NCI-H510A treated with DMSO at 0.1 percent for 48 hours (cell line): ENCODE measurements around the gene SURF6.
"Not testable (repeated sequence)": the region's sequence is repeated elsewhere in the genome, so short reads cannot be mapped to it uniquely, and the experiment has no call there.

Experiments used
- DNase-seq: peaks from one replicate; lab custom pipeline; 2025; lab: John Stamatoyannopoulos, UW

The SURF6 gene

GRCh38 chr9:133327834-133328484 is 8.0 kb downstream of the SURF6 start:
- no peak for DNase-seq

DNA sequence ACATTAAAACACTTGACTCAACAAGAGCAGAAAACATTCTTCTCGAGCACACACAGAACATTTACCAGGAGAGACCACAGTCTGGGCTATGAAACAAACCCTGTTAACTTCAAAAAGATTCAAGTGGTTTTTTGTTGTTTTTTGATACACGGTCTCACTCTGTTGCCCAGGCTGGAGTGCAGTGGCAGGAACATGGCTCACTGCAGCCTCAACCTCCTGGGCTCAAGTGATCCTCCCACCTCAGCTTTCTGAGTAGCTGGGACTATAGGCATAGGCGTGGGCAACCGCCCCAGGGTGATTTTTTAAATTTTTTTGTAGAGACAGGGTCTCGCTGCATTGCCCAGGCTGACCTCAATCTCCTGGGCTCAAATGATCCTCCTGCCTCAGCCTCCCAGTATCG is 9.0 kb downstream of the SURF6 start:
- not testable (repeated sequence) for DNase-seq

GRCh38 chr9:133323991-133324703 is 11.8 kb downstream of the SURF6 start:
- DNase-seq: no peak

DNA sequence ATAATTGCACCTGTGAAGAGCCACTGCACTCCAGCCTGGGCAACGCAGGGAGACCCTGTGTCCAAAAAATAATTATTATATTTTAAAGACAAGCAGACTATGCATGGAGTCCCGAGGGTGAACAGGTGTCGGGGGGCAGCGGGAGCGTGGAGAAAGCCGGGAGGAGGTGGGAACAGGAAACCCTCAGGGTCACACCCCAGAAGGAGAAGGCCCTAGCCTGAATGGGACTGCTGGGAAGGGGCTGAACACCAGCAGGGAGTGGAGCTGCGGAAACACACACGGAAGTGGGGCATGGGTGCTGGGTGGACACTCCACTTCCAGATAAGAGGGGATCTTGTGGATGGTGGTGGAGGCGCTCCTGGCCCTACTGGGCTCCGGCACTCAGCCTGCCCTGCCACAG is 12.8 kb downstream of the SURF6 start:
- DNase-seq: no peak

GRCh38 chr9:133322701-133323100 is 13.3 kb downstream of the SURF6 start:
- no peak for DNase-seq

- no peak for DNase-seq
These were observed 14.5 kb downstream of the SURF6 start for GRCh38 chr9:133321411-133321935.

- no peak for DNase-seq
These were observed 15.5 kb downstream of the SURF6 start for GRCh38 chr9:133320421-133320881.

- not testable (repeated sequence) for DNase-seq
These were observed 18.4 kb downstream of the SURF6 start for GRCh38 chr9:133317551-133317950.

DNA sequence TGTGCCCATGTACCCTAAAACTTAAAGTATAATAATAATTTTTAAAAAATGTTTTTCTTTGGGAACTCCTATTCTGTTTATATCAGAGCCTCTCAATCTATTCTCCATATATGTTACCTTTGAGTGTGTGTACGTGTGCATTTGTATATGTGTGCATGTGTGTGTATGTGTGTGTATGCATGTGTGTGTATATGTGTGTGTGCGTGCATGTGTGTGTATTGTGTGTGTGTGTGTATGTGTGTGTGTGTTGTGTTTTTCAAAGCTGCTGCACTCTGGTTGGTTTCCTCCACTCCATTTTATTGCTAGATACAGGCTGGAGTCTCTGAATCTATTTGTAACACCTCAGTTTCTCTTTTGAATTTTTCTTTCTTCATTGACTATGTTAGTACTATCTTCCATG is 20.0 kb downstream of the SURF6 start:
- no peak for DNase-seq

GRCh38 chr9:133309608-133310007 is 26.4 kb downstream of the SURF6 start:
- DNase-seq: no peak

DNA sequence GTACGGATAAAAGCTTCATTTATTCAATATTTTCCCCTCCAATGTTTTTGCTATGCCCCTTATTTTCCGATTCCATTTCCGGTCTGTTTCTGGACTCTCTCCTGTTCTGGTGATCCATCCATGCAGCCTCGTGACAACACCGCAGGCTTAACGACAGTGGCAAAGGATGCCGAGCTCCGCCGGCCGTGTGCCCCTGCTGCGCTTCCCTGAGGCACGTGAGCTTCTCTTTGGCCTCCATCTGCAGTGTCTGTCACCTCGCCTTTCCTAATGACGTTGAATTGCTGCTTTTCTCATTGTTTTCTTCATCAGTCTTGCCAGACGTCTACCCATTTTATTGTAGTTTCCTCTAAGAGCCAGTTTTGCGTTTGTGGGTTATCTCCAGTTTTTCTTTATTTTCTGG is 28.7 kb downstream of the SURF6 start:
- no peak for DNase-seq

DNA sequence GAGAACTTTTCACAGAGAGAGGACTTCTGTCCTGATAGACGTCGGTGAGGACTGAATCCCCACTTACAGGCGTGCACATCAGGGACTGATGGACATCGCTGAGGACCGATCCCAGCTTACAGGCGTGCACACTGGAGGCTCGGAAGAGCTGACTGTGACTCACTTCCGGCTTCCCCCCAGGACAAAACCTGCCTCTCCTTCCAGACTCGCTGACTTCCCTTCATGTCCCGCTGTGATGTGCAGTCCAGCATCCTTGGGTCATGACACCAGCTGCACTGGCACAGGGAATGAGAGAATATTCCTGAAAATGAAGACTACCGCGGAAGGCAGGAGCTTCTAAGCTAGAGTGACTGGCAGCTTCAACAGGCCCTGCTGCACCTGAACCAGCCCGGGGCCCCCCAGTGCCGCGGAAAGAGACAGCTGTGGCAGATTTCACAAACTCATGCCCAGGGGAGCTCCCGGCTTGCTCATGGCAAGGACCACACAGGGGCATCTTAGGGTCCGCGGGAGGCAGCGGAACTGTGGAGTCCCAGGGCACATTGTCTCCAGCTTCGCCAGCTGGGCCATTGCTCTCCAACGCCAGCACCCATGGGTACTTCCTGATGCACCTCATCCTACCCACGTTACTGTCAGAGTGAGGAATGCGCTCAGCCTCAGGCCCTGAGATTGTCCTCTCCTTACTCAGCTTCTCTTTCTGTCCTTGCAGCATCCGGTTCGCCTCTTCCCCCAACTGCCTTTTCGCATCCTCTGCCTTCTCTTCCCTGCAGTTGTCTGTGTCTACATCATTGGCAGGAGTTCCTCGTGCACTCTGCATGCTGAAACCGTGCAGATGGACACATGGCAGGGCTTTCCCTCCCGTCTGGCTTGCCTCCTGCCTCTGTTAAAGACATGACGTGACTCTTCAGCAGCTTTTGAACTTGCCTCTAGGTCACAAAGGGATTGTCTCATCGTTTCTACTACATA is 29.5 kb downstream of the SURF6 start:
- DNase-seq: no peak

- no peak for DNase-seq
These were observed 30.3 kb downstream of the SURF6 start for GRCh38 chr9:133305731-133306130.

DNA sequence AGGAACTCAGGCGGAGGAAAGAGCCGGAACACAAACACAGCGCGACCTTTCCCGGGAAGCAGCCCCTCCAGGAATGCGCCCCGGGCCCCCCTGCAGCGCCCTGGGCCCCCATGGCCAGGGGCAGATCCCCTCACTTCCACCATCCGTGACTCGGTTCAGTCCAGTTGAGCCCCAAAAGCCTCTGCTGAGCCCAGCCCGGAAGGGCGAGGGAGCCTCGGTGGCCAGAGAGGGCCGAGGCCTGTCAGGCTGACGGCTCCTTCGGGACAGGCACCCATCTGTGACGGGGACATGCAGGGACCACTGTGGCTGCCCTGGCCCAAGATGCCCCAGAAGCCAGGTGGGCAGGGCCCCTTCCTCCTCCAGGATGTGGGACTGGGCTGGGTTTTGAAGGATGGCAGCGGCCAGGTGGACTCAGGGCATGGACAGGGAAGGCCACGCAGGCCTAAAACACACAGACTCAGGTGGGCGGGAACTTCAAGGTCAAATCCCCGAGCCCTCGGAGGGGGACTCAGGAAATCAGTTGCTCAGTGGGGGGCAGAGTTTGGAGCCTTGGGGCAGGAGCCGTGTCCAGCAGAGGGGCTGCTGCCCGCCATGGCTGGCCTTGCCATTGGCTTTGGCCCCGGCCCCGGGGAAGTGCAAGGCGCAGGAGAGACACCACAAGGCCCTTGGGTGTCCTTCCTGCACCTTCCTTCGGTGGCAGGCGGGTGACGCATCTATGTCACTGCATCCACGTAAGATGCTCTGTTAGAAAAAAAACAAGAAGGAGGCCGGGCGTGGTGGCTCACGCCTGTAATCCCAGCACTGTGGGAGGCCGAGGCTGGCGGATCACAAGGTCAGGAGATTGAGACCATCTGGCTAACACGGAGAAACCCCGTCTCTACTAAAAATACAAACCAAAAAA is 31.3 kb downstream of the SURF6 start:
- no peak for DNase-seq

- no peak for DNase-seq
These were observed 31.9 kb downstream of the SURF6 start for GRCh38 chr9:133304158-133304470.

GRCh38 chr9:133303266-133304157 is 32.5 kb downstream of the SURF6 start:
- no peak for DNase-seq

DNA sequence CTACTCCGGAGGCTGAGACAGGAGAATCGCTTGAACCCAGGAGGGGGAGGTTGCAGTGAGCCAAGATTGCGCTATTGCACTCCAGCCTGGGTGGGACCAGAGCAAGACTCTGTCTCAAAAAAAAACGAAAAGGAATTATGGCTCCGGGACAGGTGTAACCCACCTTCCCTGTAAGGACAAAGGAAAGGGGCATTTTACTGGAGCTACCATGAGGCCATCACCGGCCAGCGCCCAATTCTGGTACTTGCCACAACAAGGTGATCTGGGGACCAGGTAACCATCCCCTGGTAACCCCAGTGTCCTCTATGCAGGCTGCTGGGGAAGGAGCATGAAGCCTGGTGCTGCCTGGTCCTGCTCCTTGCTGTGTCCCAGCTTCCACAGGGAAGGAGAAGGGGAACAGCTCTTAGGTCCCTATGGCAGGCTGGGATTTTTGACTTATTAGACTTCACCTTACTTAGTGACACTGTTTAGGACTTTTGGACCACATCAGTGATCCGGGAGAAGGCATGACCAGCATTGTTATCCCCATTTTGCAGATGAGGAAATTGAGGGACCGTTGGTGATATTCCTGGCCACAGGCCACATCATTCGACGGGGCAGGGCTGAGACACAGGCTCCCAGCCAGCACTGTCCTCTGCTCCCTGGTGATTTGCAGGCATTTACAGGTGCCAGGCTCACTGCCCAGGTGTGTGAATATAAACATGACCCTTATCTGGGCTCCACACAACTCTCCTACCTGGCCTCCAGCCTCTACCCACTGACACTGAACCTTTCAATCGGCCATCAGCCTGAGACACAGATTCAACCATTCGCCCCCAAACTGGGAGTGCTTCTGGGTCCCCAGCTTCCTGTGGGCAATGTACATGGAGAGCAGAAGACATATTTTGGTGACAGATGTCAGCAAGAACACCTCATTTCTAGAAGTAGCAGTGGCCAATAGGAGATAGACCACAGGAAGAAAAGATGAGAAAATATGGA is 34.4 kb downstream of the SURF6 start:
- DNase-seq: no peak

GRCh38 chr9:133299996-133300395 is 36.0 kb downstream of the SURF6 start:
- not testable (repeated sequence) for DNase-seq

- DNase-seq: no peak
These were observed 41.7 kb downstream of the SURF6 start for GRCh38 chr9:133294257-133294656.
